ENCODE results near the gene GGA1. TPM values are rescaled to one million over a fixed set of nuclear protein-coding genes. Genes with fewer than 3 reads are reported as not detected.
"Not testable (repeated sequence)": the region's sequence is repeated elsewhere in the genome, so short reads cannot be mapped to it uniquely, and the experiment has no call there.

GGA1 gene
- total and polyA plus RNA-seq, 2 experiments from 2014 or later, result 29.7 TPM

DNA sequence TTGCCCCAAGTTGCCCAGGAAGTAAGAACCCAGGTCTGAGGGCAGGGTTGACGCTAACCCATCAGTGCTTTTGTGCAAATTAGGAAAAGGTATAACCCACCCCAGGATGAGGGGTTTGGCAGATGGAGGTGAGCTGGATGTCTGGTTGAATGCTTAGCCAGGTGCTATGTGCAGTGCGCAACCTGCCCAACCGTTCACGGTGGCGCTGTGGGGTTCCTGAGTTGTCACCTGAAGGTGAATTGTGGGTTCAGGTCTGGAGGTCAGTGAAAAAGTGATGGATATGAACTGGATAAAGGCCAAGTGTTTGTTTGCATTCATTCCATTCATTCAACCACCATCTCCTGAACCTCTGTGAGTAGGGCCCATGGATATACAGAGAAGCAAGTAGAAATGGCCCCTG lies 14.4 kb upstream of the GGA1 start:
- no peak overlapping the region for H3K4me2 ChIP-seq (ENCODE audit: unreplicated experiment)
- no peak for DNase-seq
- H2AFZ ChIP-seq, result no peak overlapping the region
- no peaks in the 10 kb centered on the region for H3K4me1 ChIP-seq (ENCODE audit: insufficient read depth)
- no peaks in the 10 kb centered on the region for H3K79me2 ChIP-seq (ENCODE audit: insufficient read depth)
- H3K36me3 ChIP-seq (ENCODE audit: low read depth), result no peaks in the 10 kb centered on the region
- 96 to 97% methylated on average over 5 of the region's 5 CpGs for WGBS, 2 experiments (ENCODE audit: low coverage in 1 of 2, low lambda C conversion rate in 2 of 2, missing lambda C conversion rate in 2 of 2)
- no peaks in the 10 kb centered on the region for H3K27me3 ChIP-seq (replicated peaks; ENCODE audit: insufficient read depth)
- in situ Hi-C loops (cut with MboI), result loop anchor here (10.0 kb wide), 1 partner anchor 59 kb away; no protein-coding TSS in a partner anchor
- no peak for TF ChIP-seq EZH2phosphoT487 (IDR thresholded peaks at IDR 0.05; ENCODE audit: insufficient read depth, low read depth)
- TF ChIP-seq EZH2 (IDR thresholded peaks at IDR 0.05; ENCODE audit: insufficient read depth, poor library complexity, severe bottlenecking), result no peak
- H3K9ac ChIP-seq, result no peak overlapping the region
- H3K27ac ChIP-seq, result no peak overlapping the region
- no peaks in the 10 kb centered on the region for H3F3A ChIP-seq (ENCODE audit: insufficient read depth)
- no peaks in the 10 kb centered on the region for H3K9me3 ChIP-seq (ENCODE audit: low read depth)
- H3K4me3 ChIP-seq, result no peak overlapping the region
- no peaks in the 10 kb centered on the region for H4K20me1 ChIP-seq (ENCODE audit: insufficient read depth)
- no peaks in the 10 kb centered on the region for H3K9me2 ChIP-seq (ENCODE audit: insufficient read depth)

DNA sequence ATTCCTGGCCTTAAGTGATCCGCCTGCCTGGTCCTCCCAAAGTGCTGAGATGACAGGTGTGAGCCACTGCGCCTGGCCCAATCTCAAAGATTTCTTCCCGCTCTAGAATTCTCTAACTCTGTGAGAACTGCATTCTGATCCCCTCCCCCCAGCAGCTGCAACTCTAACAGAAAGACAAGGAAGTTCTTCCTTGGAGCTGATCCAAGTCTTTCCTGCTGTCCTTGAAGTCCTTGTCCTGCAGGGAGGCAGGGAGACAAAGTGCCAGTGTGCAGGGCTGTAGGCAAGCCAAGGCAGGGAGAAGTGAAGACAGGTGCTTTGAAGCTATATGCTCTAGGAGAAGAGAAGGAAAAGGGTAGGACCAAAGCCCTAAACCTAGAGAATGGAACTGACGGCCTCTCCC lies 9.5 kb upstream of the GGA1 start:
- Histone ChIP-seq H2AFZ (no peak overlapping the region), H3K4me3 (no peak overlapping the region), H3K79me2 (ENCODE audit: insufficient read depth) (no peaks in the 10 kb centered on the region), H3K4me2 (ENCODE audit: unreplicated experiment) (no peak overlapping the region), H3K9me2 (ENCODE audit: insufficient read depth) (no peaks in the 10 kb centered on the region), H3K9me3 (ENCODE audit: low read depth) (no peaks in the 10 kb centered on the region), H3K4me1 (ENCODE audit: insufficient read depth) (peaks cover 4% of the 10 kb centered on the region; the same call in 1 of the 2 replicates), H4K20me1 (ENCODE audit: insufficient read depth) (no peaks in the 10 kb centered on the region), H3K9ac (no peak overlapping the region), H3K27me3 (replicated peaks; ENCODE audit: insufficient read depth) (no peaks in the 10 kb centered on the region), H3K36me3 (ENCODE audit: low read depth) (no peaks in the 10 kb centered on the region), H3K27ac (no peak overlapping the region), H3F3A (ENCODE audit: insufficient read depth) (no peaks in the 10 kb centered on the region)
- no peak for DNase-seq
- 74 to 78% methylated on average over 4 of the region's 4 CpGs for WGBS, 2 experiments (ENCODE audit: low coverage in 1 of 2, low lambda C conversion rate in 2 of 2, missing lambda C conversion rate in 2 of 2)
- in situ Hi-C loops (cut with MboI), result loop anchor here (10.0 kb wide), 1 partner anchor 64 kb away; no protein-coding TSS in a partner anchor
- TF ChIP-seq EZH2phosphoT487 (IDR thresholded peaks at IDR 0.05; ENCODE audit: insufficient read depth, low read depth) (no peak), EZH2 (IDR thresholded peaks at IDR 0.05; ENCODE audit: insufficient read depth, poor library complexity, severe bottlenecking) (no peak)

DNA sequence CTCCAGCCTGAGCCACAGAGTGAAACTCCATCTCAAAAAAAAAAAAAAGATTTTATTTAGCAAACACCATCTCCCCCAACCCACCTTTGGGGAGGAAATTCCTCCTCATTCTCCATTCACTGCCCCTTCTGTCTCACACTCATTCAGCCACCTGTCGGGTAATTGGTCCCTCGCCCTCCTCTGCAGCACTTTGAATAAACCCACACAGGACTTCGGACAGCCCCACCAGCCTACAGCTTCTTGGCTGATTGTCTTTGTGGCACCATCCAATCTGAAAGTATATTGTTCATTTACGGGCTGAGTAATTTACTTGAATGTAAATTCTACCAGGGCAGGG lies 7.5 kb upstream of the GGA1 start:
- Histone ChIP-seq H3K4me3 (peak overlapping the region; percentile 35; the same call in 1 of the 2 replicates), H3K79me2 (ENCODE audit: insufficient read depth) (no peaks in the 10 kb centered on the region), H3F3A (ENCODE audit: insufficient read depth) (no peaks in the 10 kb centered on the region), H2AFZ (peak overlapping the region; percentile 18; the same call in 1 of the 2 replicates), H3K4me1 (ENCODE audit: insufficient read depth) (peaks cover 4% of the 10 kb centered on the region; the same call in 1 of the 2 replicates), H4K20me1 (ENCODE audit: insufficient read depth) (no peaks in the 10 kb centered on the region), H3K4me2 (ENCODE audit: unreplicated experiment) (peak overlapping the region; percentile 14), H3K27ac (no peak overlapping the region), H3K9me2 (ENCODE audit: insufficient read depth) (no peaks in the 10 kb centered on the region), H3K9me3 (ENCODE audit: low read depth) (no peaks in the 10 kb centered on the region), H3K36me3 (ENCODE audit: low read depth) (no peaks in the 10 kb centered on the region), H3K9ac (no peak overlapping the region), H3K27me3 (replicated peaks; ENCODE audit: insufficient read depth) (no peaks in the 10 kb centered on the region)
- DNase-seq, result no peak
- TF ChIP-seq EZH2 (IDR thresholded peaks at IDR 0.05; ENCODE audit: insufficient read depth, poor library complexity, severe bottlenecking) (no peak), EZH2phosphoT487 (IDR thresholded peaks at IDR 0.05; ENCODE audit: insufficient read depth, low read depth) (no peak)
- WGBS, 2 experiments (ENCODE audit: low coverage in 1 of 2, low lambda C conversion rate in 2 of 2, missing lambda C conversion rate in 2 of 2), result 32 to 37% methylated on average over 4 of the region's 4 CpGs
- in situ Hi-C loops (cut with MboI), result no loop called here

DNA sequence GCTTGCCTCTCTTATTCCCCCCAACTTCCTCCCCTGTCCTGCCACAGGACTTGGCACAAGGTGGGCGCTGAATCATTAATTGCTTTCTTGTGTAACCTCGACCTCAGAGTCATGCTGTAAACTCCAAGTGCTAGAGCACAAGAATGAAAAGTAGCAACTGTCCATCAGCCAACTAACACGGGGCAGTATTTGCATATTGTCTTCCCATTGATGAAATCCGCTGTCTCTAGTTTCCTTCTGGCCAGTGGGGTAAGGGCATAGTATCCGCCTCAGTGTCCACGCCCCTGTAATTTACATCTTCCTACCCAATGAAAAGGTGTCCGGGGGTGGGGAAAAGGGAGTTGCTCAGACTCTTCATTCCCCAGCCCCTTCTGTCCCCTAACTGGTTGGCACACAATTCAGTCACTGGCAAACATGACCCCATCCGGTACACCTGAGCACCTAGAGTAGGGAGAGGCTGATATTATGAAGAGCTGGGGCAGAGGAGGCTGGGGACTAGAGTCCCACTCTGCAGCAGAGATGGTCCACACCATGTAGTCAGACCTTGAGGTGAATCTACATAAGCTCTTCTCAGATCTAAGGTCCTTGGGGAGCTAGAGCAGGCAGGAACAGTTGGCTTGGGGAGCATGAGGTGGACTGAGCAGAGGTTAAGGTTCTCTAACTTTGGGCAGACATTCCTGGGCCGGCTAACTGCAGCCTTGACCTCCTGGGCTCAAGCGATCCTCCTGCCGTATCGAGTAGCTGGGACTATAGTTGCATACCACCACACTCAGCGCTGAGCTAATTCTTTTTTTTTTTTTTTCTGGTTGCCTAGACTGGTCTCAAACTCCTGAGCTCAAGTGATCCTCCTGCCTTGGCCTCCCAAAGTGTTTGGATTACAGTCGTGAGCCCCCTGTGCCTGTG lies 6.8 kb upstream of the GGA1 start:
- no peaks in the 10 kb centered on the region for H3K79me2 ChIP-seq (ENCODE audit: insufficient read depth)
- H3K9me3 ChIP-seq (ENCODE audit: low read depth), result no peaks in the 10 kb centered on the region
- H2AFZ ChIP-seq, result peak overlapping the region; percentile 18; the same call in 1 of the 2 replicates
- no peak for TF ChIP-seq EZH2 (IDR thresholded peaks at IDR 0.05; ENCODE audit: insufficient read depth, poor library complexity, severe bottlenecking)
- TF ChIP-seq EZH2phosphoT487 (IDR thresholded peaks at IDR 0.05; ENCODE audit: insufficient read depth, low read depth), result no peak
- H3K27ac ChIP-seq, result no peak overlapping the region
- H3K4me3 ChIP-seq, result peak overlapping the region; percentile 35; the same call in 1 of the 2 replicates
- H3K4me1 ChIP-seq (ENCODE audit: insufficient read depth), result peaks cover 4% of the 10 kb centered on the region; the same call in 1 of the 2 replicates
- 29 to 34% methylated on average over 14 of the region's 14 CpGs for WGBS, 2 experiments (ENCODE audit: low coverage in 1 of 2, low lambda C conversion rate in 2 of 2, missing lambda C conversion rate in 2 of 2)
- no peak overlapping the region for H3K9ac ChIP-seq
- H3K27me3 ChIP-seq (replicated peaks; ENCODE audit: insufficient read depth), result no peaks in the 10 kb centered on the region
- DNase-seq, result peak; percentile 66
- no peaks in the 10 kb centered on the region for H3K36me3 ChIP-seq (ENCODE audit: low read depth)
- peak overlapping the region; percentile 14 for H3K4me2 ChIP-seq (ENCODE audit: unreplicated experiment)
- H3K9me2 ChIP-seq (ENCODE audit: insufficient read depth), result no peaks in the 10 kb centered on the region
- in situ Hi-C loops (cut with MboI), result no loop called here
- H3F3A ChIP-seq (ENCODE audit: insufficient read depth), result no peaks in the 10 kb centered on the region
- no peaks in the 10 kb centered on the region for H4K20me1 ChIP-seq (ENCODE audit: insufficient read depth)

DNA sequence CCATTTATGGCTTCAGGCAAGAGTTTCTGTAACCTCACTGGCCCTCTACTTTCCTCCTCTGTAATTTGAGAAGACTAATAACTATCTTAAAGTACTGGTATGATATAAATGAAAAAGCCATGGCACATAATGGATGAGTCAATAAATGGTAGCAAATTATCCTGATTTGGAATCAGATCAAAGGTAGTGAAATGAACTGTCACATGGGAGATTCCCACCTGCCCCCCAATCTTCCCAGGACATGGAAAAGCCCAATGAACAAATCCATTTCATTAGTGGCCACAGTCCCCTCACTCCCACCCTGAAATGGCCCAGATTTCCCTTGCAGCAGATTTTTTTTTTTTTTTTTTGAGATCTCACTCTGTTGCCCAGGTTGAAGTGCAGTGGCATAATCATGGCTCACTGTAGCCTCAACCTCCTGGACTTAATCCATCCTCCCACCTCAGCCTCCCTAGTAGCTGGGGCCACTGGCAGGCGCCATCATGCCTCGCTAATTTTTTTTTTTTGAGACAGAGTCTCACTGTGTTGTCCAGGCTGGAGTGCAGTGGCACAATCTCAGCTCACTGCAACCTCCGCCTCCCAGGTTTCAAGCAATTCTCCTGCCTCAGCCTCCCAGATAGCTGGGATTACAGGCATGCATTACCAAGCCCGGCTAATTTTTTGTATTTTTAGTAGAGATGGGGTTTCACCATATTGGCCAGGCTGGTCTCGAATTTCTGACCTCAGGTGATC lies 5.9 kb upstream of the GGA1 start:
- DNase-seq; H3K4me3 ChIP-seq; H3K4me1 ChIP-seq (ENCODE audit: insufficient read depth); H3F3A ChIP-seq (ENCODE audit: insufficient read depth); H2AFZ ChIP-seq; H3K4me2 ChIP-seq (ENCODE audit: unreplicated experiment); H3K79me2 ChIP-seq (ENCODE audit: insufficient read depth); H3K36me3 ChIP-seq (ENCODE audit: low read depth); H3K9ac ChIP-seq; H3K9me3 ChIP-seq (ENCODE audit: low read depth); H3K27ac ChIP-seq; H3K9me2 ChIP-seq (ENCODE audit: insufficient read depth); H3K27me3 ChIP-seq (replicated peaks; ENCODE audit: insufficient read depth); H4K20me1 ChIP-seq (ENCODE audit: insufficient read depth); in situ Hi-C loops (cut with MboI): not testable (repeated sequence)
- WGBS, 2 experiments (ENCODE audit: low coverage in 1 of 2, low lambda C conversion rate in 2 of 2, missing lambda C conversion rate in 2 of 2), result 77 to 80% methylated on average over 4 to 5 of the region's 5 CpGs
